ENCODE results near the gene EYS. TPM values are rescaled to one million over a fixed set of nuclear protein-coding genes. Genes with fewer than 3 reads are reported as not detected.

Gene EYS
- polyA plus RNA-seq, 1 of the 3 experiments (the other 2 are of a cell fraction) = 0.05 TPM

GRCh38 chr6:64664480-64664879 is 1042.5 kb downstream of the EYS start:
- Histone ChIP-seq H3K79me2 (ENCODE audit: insufficient read depth) (no peaks in the 10 kb centered on the region), H3K4me3 (ENCODE audit: low read depth in 2 of 2, low read length in 1 of 2) (no peak overlapping the region), H3K27ac (ENCODE audit: low read depth in 2 of 2, low read length in 1 of 2) (no peak overlapping the region), H3F3A (replicated peaks; ENCODE audit: insufficient read depth) (no peaks in the 10 kb centered on the region), H3K27me3 (ENCODE audit: insufficient read depth) (no peaks in the 10 kb centered on the region), H3K4me1 (ENCODE audit: control insufficient read depth in 1 of 2, insufficient read depth in 2 of 2, low read depth in 1 of 2, low read length in 1 of 2) (no peaks in the 10 kb centered on the region; a peak in 2 of 4 replicates), H3K9ac (no peak overlapping the region), H3K9me3 (no peaks in the 10 kb centered on the region), H4K20me1 (ENCODE audit: insufficient read depth) (no peaks in the 10 kb centered on the region), H3K9me2 (no peaks in the 10 kb centered on the region), H3K36me3 (replicated peaks in 1 of 2; ENCODE audit: control insufficient read depth in 1 of 2, insufficient read depth in 2 of 2, low read length in 1 of 2) (no peaks in the 10 kb centered on the region), H3K4me2 (no peak overlapping the region), H2AFZ (ENCODE audit: low read depth) (no peak overlapping the region)
- POLR2A ChIA-PET = no interaction called here
- 28% methylated on average over 2 of the region's 2 CpGs for WGBS (ENCODE audit: low lambda C conversion rate)
- CTCF ChIA-PET = no interaction called here
- TF ChIP-seq POLR2AphosphoS5 (IDR thresholded peaks at IDR 0.05; ENCODE audit: low read depth, low read length) = no peak
- no peak for TF ChIP-seq RCOR1 (IDR thresholded peaks at IDR 0.05; ENCODE audit: low read length)
- TF ChIP-seq IRF3 (IDR thresholded peaks at IDR 0.05; ENCODE audit: low read depth, low read length) = no peak
- TF ChIP-seq MAX (IDR thresholded peaks at IDR 0.05; ENCODE audit: low read depth) = no peak
- TF ChIP-seq RAD21 (IDR thresholded peaks at IDR 0.05; ENCODE audit: low read length) = no peak
- TF ChIP-seq FOXM1 (IDR thresholded peaks at IDR 0.05; ENCODE audit: low read depth) = no peak
- TF ChIP-seq, protein P1, sequence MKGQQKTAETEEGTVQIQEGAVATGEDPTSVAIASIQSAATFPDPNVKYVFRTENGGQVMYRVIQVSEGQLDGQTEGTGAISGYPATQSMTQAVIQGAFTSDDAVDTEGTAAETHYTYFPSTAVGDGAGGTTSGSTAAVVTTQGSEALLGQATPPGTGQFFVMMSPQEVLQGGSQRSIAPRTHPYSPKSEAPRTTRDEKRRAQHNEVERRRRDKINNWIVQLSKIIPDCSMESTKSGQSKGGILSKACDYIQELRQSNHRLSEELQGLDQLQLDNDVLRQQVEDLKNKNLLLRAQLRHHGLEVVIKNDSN (IDR thresholded peaks at IDR 0.05; ENCODE audit: borderline replicate concordance, low read depth) = no peak
- no peak for TF ChIP-seq REST (IDR thresholded peaks at IDR 0.05; ENCODE audit: low read depth, low read length)
- no peak for DNase-seq

DNA sequence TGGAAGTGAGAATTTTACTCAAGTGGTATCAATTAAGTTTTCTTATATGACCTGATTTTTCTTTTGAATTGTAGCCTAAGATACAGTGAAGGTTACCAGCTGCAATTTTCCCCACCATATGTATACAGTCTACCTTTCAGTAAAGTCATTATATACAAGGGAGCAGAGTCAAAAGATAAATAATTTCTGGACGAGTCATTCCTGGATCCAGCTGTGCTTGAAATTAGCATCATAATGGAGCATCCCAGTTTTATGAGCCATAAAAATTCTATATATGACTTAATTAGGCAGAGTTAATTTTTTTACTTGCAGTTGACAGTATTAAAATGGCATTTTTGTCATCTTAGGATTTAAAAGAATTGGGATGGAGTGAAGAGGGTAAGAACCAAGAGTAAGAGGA is 1063.0 kb downstream of the EYS start:
- no peaks in the 10 kb centered on the region for H3K27me3 ChIP-seq (ENCODE audit: insufficient read depth)
- no peak for DNase-seq
- 26% methylated on average over 1 of the region's 1 CpG for WGBS (ENCODE audit: low lambda C conversion rate)
- no peak for TF ChIP-seq SIN3A (IDR thresholded peaks at IDR 0.05; ENCODE audit: borderline replicate concordance, low read depth, low read length)
- TF ChIP-seq JUND (IDR thresholded peaks at IDR 0.05) = no peak
- TF ChIP-seq NRF1 (IDR thresholded peaks at IDR 0.05; ENCODE audit: low read depth, low read length) = no peak
- TF ChIP-seq FOSL2 (IDR thresholded peaks at IDR 0.05; ENCODE audit: borderline replicate concordance, low read depth) = no peak
- no peak for TF ChIP-seq RFX5 (IDR thresholded peaks at IDR 0.05; ENCODE audit: low read length)
- TF ChIP-seq ELF1 (IDR thresholded peaks at IDR 0.05) = no peak
- no peak for TF ChIP-seq YY1 (IDR thresholded peaks at IDR 0.05; ENCODE audit: low read depth)
- TF ChIP-seq, protein P2, sequence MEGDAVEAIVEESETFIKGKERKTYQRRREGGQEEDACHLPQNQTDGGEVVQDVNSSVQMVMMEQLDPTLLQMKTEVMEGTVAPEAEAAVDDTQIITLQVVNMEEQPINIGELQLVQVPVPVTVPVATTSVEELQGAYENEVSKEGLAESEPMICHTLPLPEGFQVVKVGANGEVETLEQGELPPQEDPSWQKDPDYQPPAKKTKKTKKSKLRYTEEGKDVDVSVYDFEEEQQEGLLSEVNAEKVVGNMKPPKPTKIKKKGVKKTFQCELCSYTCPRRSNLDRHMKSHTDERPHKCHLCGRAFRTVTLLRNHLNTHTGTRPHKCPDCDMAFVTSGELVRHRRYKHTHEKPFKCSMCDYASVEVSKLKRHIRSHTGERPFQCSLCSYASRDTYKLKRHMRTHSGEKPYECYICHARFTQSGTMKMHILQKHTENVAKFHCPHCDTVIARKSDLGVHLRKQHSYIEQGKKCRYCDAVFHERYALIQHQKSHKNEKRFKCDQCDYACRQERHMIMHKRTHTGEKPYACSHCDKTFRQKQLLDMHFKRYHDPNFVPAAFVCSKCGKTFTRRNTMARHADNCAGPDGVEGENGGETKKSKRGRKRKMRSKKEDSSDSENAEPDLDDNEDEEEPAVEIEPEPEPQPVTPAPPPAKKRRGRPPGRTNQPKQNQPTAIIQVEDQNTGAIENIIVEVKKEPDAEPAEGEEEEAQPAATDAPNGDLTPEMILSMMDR (IDR thresholded peaks at IDR 0.05) = no peak
- no peak for TF ChIP-seq RCOR1 (IDR thresholded peaks at IDR 0.05; ENCODE audit: low read length)
- no peak for TF ChIP-seq ZBTB33 (IDR thresholded peaks at IDR 0.05; ENCODE audit: borderline replicate concordance, low read depth)
- no peak for TF ChIP-seq NFIC (IDR thresholded peaks at IDR 0.05; ENCODE audit: borderline replicate concordance)
- TF ChIP-seq GATA2 (CRISPR knock-in tag; IDR thresholded peaks at IDR 0.05) = no peak
- no peak for TF ChIP-seq MAX (IDR thresholded peaks at IDR 0.05; ENCODE audit: low read depth)

More for the DNA sequence above, 1063.0 kb downstream of the EYS start:
- no peaks in the 10 kb centered on the region for H4K20me1 ChIP-seq (ENCODE audit: insufficient read depth)
- H3K27ac ChIP-seq (ENCODE audit: low read depth in 2 of 2, low read length in 1 of 2) = no peak overlapping the region
- H3K9ac ChIP-seq = no peak overlapping the region
- no peaks in the 10 kb centered on the region; the same call in 1 of the 2 replicates for H3K9me3 ChIP-seq
- no peaks in the 10 kb centered on the region for H3K9me2 ChIP-seq
- ChIA-PET POLR2A (no interaction called here), CTCF (no interaction called here)
- no peak overlapping the region for H2AFZ ChIP-seq (ENCODE audit: low read depth)
- no peak overlapping the region for H3K4me3 ChIP-seq (ENCODE audit: low read depth in 2 of 2, low read length in 1 of 2)
- no peaks in the 10 kb centered on the region for H3F3A ChIP-seq (replicated peaks; ENCODE audit: insufficient read depth)
- no peaks in the 10 kb centered on the region for H3K79me2 ChIP-seq (ENCODE audit: insufficient read depth)
- no peak overlapping the region for H3K4me2 ChIP-seq
- no peaks in the 10 kb centered on the region for H3K36me3 ChIP-seq (replicated peaks in 1 of 2; ENCODE audit: control insufficient read depth in 1 of 2, insufficient read depth in 2 of 2, low read length in 1 of 2)
- no peaks in the 10 kb centered on the region for H3K4me1 ChIP-seq (ENCODE audit: control insufficient read depth in 1 of 2, insufficient read depth in 2 of 2, low read depth in 1 of 2, low read length in 1 of 2)

All from SK-N-SH (cell line).